ENCODE measurements around the gene GABRE.

DNA sequence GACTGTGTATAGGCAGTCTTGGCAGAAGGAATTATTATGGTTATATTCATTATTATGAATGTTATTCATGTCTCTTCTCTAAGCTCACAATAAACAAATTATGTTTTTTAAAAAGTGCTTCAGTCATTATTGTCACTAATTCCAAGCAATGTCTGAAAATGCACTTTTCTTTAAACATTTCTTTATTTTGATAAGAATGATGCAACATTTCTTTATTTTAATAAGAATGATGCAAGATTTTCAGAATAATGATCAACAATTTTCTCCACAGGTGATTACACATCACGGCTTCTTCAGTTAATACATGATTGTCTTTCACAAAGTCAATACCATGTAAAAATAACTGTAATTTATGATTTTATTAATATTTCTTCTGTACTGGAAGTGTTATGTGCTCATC, 39.1 kb downstream of the GABRE start:
- no peak for TF ChIP-seq POLR2AphosphoS5 (IDR thresholded peaks at IDR 0.05; ENCODE audit: insufficient read depth, low read depth, low read length)
- TF ChIP-seq, protein P1, sequence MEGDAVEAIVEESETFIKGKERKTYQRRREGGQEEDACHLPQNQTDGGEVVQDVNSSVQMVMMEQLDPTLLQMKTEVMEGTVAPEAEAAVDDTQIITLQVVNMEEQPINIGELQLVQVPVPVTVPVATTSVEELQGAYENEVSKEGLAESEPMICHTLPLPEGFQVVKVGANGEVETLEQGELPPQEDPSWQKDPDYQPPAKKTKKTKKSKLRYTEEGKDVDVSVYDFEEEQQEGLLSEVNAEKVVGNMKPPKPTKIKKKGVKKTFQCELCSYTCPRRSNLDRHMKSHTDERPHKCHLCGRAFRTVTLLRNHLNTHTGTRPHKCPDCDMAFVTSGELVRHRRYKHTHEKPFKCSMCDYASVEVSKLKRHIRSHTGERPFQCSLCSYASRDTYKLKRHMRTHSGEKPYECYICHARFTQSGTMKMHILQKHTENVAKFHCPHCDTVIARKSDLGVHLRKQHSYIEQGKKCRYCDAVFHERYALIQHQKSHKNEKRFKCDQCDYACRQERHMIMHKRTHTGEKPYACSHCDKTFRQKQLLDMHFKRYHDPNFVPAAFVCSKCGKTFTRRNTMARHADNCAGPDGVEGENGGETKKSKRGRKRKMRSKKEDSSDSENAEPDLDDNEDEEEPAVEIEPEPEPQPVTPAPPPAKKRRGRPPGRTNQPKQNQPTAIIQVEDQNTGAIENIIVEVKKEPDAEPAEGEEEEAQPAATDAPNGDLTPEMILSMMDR (IDR thresholded peaks at IDR 0.05; ENCODE audit: extremely low read depth in 1 of 2, insufficient read depth in 1 of 2, low read depth in 1 of 2, low read length in 2 of 2) = no peak
- TF ChIP-seq, protein P2, sequence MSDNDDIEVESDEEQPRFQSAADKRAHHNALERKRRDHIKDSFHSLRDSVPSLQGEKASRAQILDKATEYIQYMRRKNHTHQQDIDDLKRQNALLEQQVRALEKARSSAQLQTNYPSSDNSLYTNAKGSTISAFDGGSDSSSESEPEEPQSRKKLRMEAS (IDR thresholded peaks at IDR 0.05; ENCODE audit: insufficient read depth, insufficient read length) = no peak
- no peak for TF ChIP-seq EZH2 (IDR thresholded peaks at IDR 0.05; ENCODE audit: borderline replicate concordance, low read depth, low read length, severe bottlenecking)
- TF ChIP-seq POLR2A (IDR thresholded peaks at IDR 0.05; ENCODE audit: low read depth, low read length) = no peak
